B cell (primary cell): ENCODE data around the gene ZER1. TPM values are rescaled to one million over a fixed set of nuclear protein-coding genes. Genes with fewer than 3 reads are reported as not detected.

Experiments
- ATAC-seq: fragments of 200-7000 bp; cut with Tn5 transposase; one replicate; pipeline ENCODE4 v1.10.0; 2021; ENCODE audit warnings: low read depth, mild to moderate bottlenecking, moderate number of reproducible peaks, moderate library complexity
- CTCF ChIA-PET: fragments of 350-600 bp; sonication (Branson Sonifier 250); formaldehyde crosslinking; loops from one replicate; lab custom pipeline; 2021; ENCODE audit warnings: antibody characterized with exemption, inconsistent platforms; lab: Charles Lee
- POLR2A ChIA-PET: fragments of 350-600 bp; sonication (Branson Sonifier 250); formaldehyde crosslinking; loops from one replicate; lab custom pipeline; 2021; ENCODE audit warnings: antibody characterized with exemption; lab: Charles Lee
- DNase-seq: peaks from one replicate; pipeline ENCODE4 v3.0.0; 2013
- H2AFZ ChIP-seq: 2 replicates; pipeline ENCODE4 v1.6.1; 2012; ENCODE audit warnings: mild to moderate bottlenecking, low read depth, low read length; ENCODE audit not compliant: insufficient read depth, poor library complexity, severe bottlenecking
- H3K27ac ChIP-seq, 2 donors: 1 replicate in 1 of 2; 2 replicates in 1 of 2; pipeline ENCODE4 v1.5.1; 2012 to 2013; ENCODE audit warnings: low read length in 2 of 2, mild to moderate bottlenecking in 2 of 2, moderate library complexity in 1 of 2
- H3K27me3 ChIP-seq, 4 experiments: fragments of 200-600 bp in 1 of 4; sonication (generic) in 1 of 4; replicated peaks in 1 of 4; 1 replicate in 2 of 4; 2 replicates in 2 of 4; pipeline versions ENCODE4 v1.6.1 to v1.7.0; 2013 to 2016; ENCODE audit warnings: low read length in 3 of 4, mild to moderate bottlenecking in 2 of 4, mixed read lengths in 1 of 4, moderate library complexity in 1 of 4; ENCODE audit not compliant: insufficient read depth in 4 of 4, control insufficient read depth in 3 of 4; ENCODE audit errors: control extremely low read depth in 1 of 4
- H3K36me3 ChIP-seq, 2 experiments: replicated peaks in 1 of 2; 1 replicate in 1 of 2; 2 replicates in 1 of 2; pipeline versions ENCODE4 v1.6.1 to v1.7.1; 2013; ENCODE audit warnings: low read length in 1 of 2; ENCODE audit not compliant: insufficient read depth in 2 of 2, control insufficient read depth in 1 of 2; ENCODE audit errors: control extremely low read depth in 1 of 2, extremely low read depth in 1 of 2
- H3K4me1 ChIP-seq, 2 donors: fragments of 200-600 bp in 1 of 2; sonication (generic) in 1 of 2; 1 replicate in 1 of 2; 2 replicates in 1 of 2; pipeline versions ENCODE4 v1.5.1 to v1.6.1; 2013 to 2017; ENCODE audit warnings: low read length in 2 of 2; ENCODE audit not compliant: control insufficient read depth in 2 of 2, insufficient read depth in 2 of 2
- H3K4me2 ChIP-seq: replicated peaks from 2 replicates; pipeline ENCODE3; 2012; ENCODE audit warnings: mild to moderate bottlenecking, low read depth, low read length; ENCODE audit not compliant: poor library complexity, severe bottlenecking
- H3K4me3 ChIP-seq, 5 experiments: fragments of 200-600 bp in 1 of 5; sonication (generic) in 1 of 5; 1 replicate in 3 of 5; 2 replicates in 2 of 5; pipeline versions ENCODE4 v1.5.1 to v1.7.0; 2011 to 2016; ENCODE audit warnings: low read length in 4 of 5, mild to moderate bottlenecking in 4 of 5, low read depth in 2 of 5, control low read depth in 1 of 5, moderate library complexity in 1 of 5; ENCODE audit not compliant: insufficient read depth in 1 of 5; ENCODE audit errors: control extremely low read depth in 1 of 5, extremely low read depth in 1 of 5
- H3K79me2 ChIP-seq: fragments of 200-600 bp; sonication (generic); one replicate; pipeline ENCODE4 v1.6.0; 2016; ENCODE audit warnings: low read length; ENCODE audit not compliant: control insufficient read depth, insufficient read depth
- H3K9ac ChIP-seq: fragments of 200-600 bp; sonication (generic); 2 replicates; pipeline ENCODE4 v1.6.1; 2017; ENCODE audit warnings: mild to moderate bottlenecking, low read length, moderate library complexity
- H3K9me3 ChIP-seq, 3 donors: one replicate each; pipeline versions ENCODE4 v1.6.1 to v1.7.1; 2013; ENCODE audit warnings: low read length in 2 of 3; ENCODE audit not compliant: control insufficient read depth in 2 of 3, insufficient read depth in 1 of 3; ENCODE audit errors: control extremely low read depth in 1 of 3
- H4K20me1 ChIP-seq: 2 replicates; pipeline ENCODE4 v1.6.0; 2012; ENCODE audit warnings: mild to moderate bottlenecking, low read length; ENCODE audit not compliant: insufficient read depth, control insufficient read depth, poor library complexity, severe bottlenecking
- H3K27ac Mint-ChIP-seq: one replicate; pipeline ENCODE4 v1.8.0; 2021; ENCODE audit warnings: mixed read lengths
- H3K27me3 Mint-ChIP-seq: one replicate; pipeline ENCODE4 v1.8.0; 2021; ENCODE audit warnings: mixed read lengths
- H3K4me1 Mint-ChIP-seq: one replicate; pipeline ENCODE4 v1.8.0; 2021; ENCODE audit warnings: mixed read lengths
- H3K4me3 Mint-ChIP-seq: one replicate; pipeline ENCODE4 v1.8.0; 2021; ENCODE audit warnings: mixed read lengths
- H3K9me3 Mint-ChIP-seq: one replicate; pipeline ENCODE4 v1.8.0; 2022; ENCODE audit warnings: mixed read lengths; ENCODE audit not compliant: insufficient read depth
- EZH2 ChIP-seq: IDR thresholded peaks from 2 replicates; pipeline ENCODE4 v1.6.1; 2012; ENCODE audit warnings: borderline replicate concordance, low read depth, mild to moderate bottlenecking, moderate library complexity, low read length; ENCODE audit not compliant: insufficient read depth, poor library complexity, severe bottlenecking
- WGBS: methylation state at CpG from one replicate; pipeline ENCODE4 v1.1.5; 2013; ENCODE audit warnings: missing lambda C conversion rate; ENCODE audit not compliant: insufficient coverage; 5-methylcytosine and 5-hydroxymethylcytosine counted together
- intact Hi-C: fragments of 100-400 bp; cut with micrococcal nuclease; formaldehyde crosslinking; loops from one replicate; pipeline ENCODE4 v1.10.0; 2022
- polyA plus RNA-seq: library from polyadenylated mRNA; depleted of rRNA; stranded (reverse); fragments of >200 nt; gene quantifications from 2 replicates; pipeline ENCODE4 v1.2.3, GENCODE V29; 2012
- total RNA-seq, 2 donors: library from RNA; stranded (reverse); fragments of 120-200 nt in 1 of 2; gene quantifications; 1 replicate in 1 of 2; 2 replicates in 1 of 2; pipeline versions ENCODE4 v1.2.3 to v1.2.4, GENCODE V29; 2013 to 2022
- TF ChIP-seq, protein P1 (sequence below): fragments of 200-600 bp; IDR thresholded peaks from one replicate; pipeline ENCODE4 v1.8.0; 2022; ENCODE audit warnings: antibody characterized with exemption, mild to moderate bottlenecking

ZER1 gene
- total and polyA plus RNA-seq, 2 donors (not counting 1 experiment from before 2014, with no cell fraction given): 26.9 to 42.2 TPM

DNA sequence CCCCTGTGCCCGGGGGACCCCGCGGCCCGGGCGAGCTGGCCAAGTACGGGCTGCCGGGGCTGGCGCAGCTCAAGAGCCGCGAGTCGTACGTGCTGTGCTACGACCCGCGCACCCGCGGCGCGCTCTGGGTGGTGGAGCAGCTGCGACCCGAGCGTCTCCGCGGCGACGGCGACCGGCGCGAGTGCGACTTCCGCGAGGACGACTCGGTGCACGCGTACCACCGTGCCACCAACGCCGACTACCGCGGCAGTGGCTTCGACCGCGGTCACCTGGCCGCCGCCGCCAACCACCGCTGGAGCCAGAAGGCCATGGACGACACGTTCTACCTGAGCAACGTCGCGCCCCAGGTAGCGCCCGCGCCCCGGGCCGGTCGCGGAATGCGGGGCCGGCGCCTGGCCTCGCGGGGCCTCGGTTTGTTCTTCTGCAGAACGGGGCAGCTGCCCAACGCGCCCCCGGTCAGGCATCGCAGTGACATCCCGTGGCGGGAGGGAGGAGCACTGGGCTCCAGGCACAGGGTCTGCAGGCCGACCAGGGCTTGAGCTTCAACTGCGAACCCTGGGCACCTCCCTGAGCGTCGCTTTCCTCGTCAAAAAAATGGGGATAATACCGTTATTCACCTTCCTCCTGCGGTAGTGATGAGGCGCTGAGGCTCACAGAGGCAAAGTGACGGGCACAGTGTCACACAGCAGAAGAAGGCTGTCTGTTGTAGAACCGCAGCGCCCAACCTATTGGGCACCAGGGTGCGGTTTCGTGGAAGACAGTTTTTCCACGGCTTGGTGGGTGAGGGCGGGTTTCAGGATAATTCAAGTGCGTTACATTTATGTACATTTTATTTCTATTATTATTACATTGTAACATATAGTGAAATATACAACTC is 47.4 kb upstream of the ZER1 start:
- H3K4me2 ChIP-seq: peak overlapping the region; percentile 98
- H3K27ac Mint-ChIP-seq: peak overlapping the region; percentile 88
- no peaks in the 10 kb centered on the region for H3K79me2 ChIP-seq
- no peak overlapping the region for H3K27ac ChIP-seq
- no peaks in the 10 kb centered on the region for H4K20me1 ChIP-seq
- peak overlapping the region in 4 of 5 experiments; percentile 35 to 76 (median 72) for H3K4me3 ChIP-seq
- peak overlapping the region; percentile 91 for H3K4me3 Mint-ChIP-seq
- DNase-seq: no peak
- intact Hi-C loops: loop anchor here (1.0 to 2.0 kb wide), 9 partner anchors 10 to 363 kb away; partner anchors contain the start of genes LRRC8A, ODF2, SET and SPOUT1
- no peaks in the 10 kb centered on the region for H3K27me3 ChIP-seq
- ATAC-seq: peak; percentile 32
- no peaks in the 10 kb centered on the region for H3K27me3 Mint-ChIP-seq
- H3K9me3 Mint-ChIP-seq: no peaks in the 10 kb centered on the region
- H3K4me1 ChIP-seq: peaks cover 5 to 16% of the 10 kb centered on the region in 2 donors
- peak overlapping the region; percentile 91 for H2AFZ ChIP-seq
- 6% methylated on average over 85 of the region's 90 CpGs for WGBS
- H3K36me3 ChIP-seq: peaks cover 0 to 12% of the 10 kb centered on the region in 2 experiments
- peak overlapping the region; percentile 70 for H3K9ac ChIP-seq
- TF ChIP-seq, protein P1, sequence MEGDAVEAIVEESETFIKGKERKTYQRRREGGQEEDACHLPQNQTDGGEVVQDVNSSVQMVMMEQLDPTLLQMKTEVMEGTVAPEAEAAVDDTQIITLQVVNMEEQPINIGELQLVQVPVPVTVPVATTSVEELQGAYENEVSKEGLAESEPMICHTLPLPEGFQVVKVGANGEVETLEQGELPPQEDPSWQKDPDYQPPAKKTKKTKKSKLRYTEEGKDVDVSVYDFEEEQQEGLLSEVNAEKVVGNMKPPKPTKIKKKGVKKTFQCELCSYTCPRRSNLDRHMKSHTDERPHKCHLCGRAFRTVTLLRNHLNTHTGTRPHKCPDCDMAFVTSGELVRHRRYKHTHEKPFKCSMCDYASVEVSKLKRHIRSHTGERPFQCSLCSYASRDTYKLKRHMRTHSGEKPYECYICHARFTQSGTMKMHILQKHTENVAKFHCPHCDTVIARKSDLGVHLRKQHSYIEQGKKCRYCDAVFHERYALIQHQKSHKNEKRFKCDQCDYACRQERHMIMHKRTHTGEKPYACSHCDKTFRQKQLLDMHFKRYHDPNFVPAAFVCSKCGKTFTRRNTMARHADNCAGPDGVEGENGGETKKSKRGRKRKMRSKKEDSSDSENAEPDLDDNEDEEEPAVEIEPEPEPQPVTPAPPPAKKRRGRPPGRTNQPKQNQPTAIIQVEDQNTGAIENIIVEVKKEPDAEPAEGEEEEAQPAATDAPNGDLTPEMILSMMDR: no peak
- no peak for TF ChIP-seq EZH2
- ChIA-PET CTCF (interaction anchor here (0.6 to 2.1 kb wide), 25 partner anchors 9 to 314 kb away, joined by 3 to 23 read pairs (median 5); partner anchors contain the start of genes DOLK, NUP188, SPOUT1 and ZDHHC12), POLR2A (interaction anchor here (0.5 to 1.8 kb wide), 3 partner anchors 11 to 925 kb away, joined by 4 to 5 read pairs (median 4); partner anchors contain the start of genes SET and SPOUT1)
- peaks cover 14% of the 10 kb centered on the region for H3K4me1 Mint-ChIP-seq
- H3K9me3 ChIP-seq: peaks cover 0 to 9% (median 0%) of the 10 kb centered on the region in 3 donors
